Panc1 (cell line): Measurements from ENCODE around the gene SIGLEC1.

Experiments used
- CTCF ChIP-seq: fragments of 450-650 bp; IDR thresholded peaks from 2 replicates; pipeline ENCODE4 v1.5.1; 2017; ENCODE audit warnings: mild to moderate bottlenecking
- POLR2AphosphoS5 ChIP-seq: IDR thresholded peaks from 2 replicates; pipeline ENCODE4 v1.6.1; 2012; ENCODE audit warnings: mild to moderate bottlenecking, low read depth, low read length, moderate library complexity
- REST ChIP-seq, 2 experiments: IDR thresholded peaks; 2 replicates each; pipeline ENCODE4 v1.6.1; 2011 to 2012; ENCODE audit warnings: low read depth in 2 of 2, control low read depth in 1 of 2, low read length in 1 of 2, mild to moderate bottlenecking in 1 of 2, moderate library complexity in 1 of 2; ENCODE audit not compliant: insufficient read depth in 1 of 2
- SIN3A ChIP-seq: IDR thresholded peaks from 2 replicates; pipeline ENCODE4 v1.6.1; 2012; ENCODE audit warnings: low read depth, mild to moderate bottlenecking, low read length, moderate library complexity, borderline replicate concordance; ENCODE audit not compliant: insufficient read depth
- TCF7L2 ChIP-seq: IDR thresholded peaks from 2 replicates; pipeline ENCODE4 v1.6.1; 2011; ENCODE audit warnings: mild to moderate bottlenecking, low read depth, low read length, inconsistent platforms

- TF ChIP-seq CTCF (no peak; the same call in 1 of the 2 replicates), POLR2AphosphoS5 (no peak), REST (IDR thresholded peaks at IDR 0.05; ENCODE audit: insufficient read depth in 1 of 2, low read depth in 2 of 2, low read length in 1 of 2) (no peak), SIN3A (no peak), TCF7L2 (no peak)
These were observed 39.4 kb upstream of the SIGLEC1 start for GRCh38 chr20:3751675-3752385.
